ENCODE measurements around the gene CARHSP1. TPM values are rescaled to one million over a fixed set of nuclear protein-coding genes. Genes with fewer than 3 reads are reported as not detected.
A peak's percentile ranks its signal among the peaks of the same experiment; 100 is the strongest.
"Not testable (repeated sequence)": the region's sequence is repeated elsewhere in the genome, so short reads cannot be mapped to it uniquely, and the experiment has no call there.

CARHSP1 gene
- total RNA-seq, 5 donors from 2014 or later (not counting 1 experiment from before 2014, with no cell fraction given) = 32.9 to 44.3 (median 41.8) TPM

DNA sequence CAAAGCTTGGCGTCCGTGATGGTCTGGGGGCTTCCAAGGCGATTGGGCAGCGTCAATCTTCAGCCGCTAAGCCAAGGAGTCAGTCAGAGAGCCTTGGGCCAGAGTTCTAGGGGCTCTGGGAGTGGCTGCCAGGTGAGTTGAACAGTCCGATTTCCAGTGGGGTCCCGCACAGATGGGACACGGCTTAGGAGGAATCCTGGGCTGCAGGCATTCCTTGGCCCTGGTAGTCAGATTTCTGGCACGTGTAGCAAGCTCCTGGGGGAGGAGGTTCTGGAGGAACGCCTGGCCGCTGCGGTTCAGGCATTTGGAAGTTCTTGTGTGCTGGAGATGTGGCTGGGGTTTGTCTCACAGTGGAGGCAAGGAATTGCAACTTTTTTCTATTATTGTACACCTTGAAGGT lies 25.5 kb downstream of the CARHSP1 start:
- H3K36me3 ChIP-seq (ENCODE audit: control insufficient read depth in 2 of 2, extremely low read depth in 1 of 2, insufficient read depth in 1 of 2, low read length in 1 of 2); H3K4me3 ChIP-seq (ENCODE audit: control insufficient read depth in 1 of 2, extremely low read depth in 1 of 2, low read length in 1 of 2); H3K27me3 Mint-ChIP-seq; POLR2A ChIA-PET; H3K27ac Mint-ChIP-seq; H3K27me3 ChIP-seq (replicated peaks in 1 of 2; ENCODE audit: control insufficient read depth in 2 of 2, extremely low read depth in 1 of 2, insufficient read depth in 2 of 2, low read length in 1 of 2); H3K4me1 ChIP-seq (ENCODE audit: control insufficient read depth in 1 of 2, extremely low read depth in 1 of 2, insufficient read depth in 2 of 2, low read length in 2 of 2); H3K4me3 Mint-ChIP-seq; H3K27ac ChIP-seq (ENCODE audit: low read length); H3K36me3 Mint-ChIP-seq; DNase-seq; ATAC-seq (replicated peaks in 1 of 4); H3K9me3 ChIP-seq; H3K9me3 Mint-ChIP-seq; CTCF ChIA-PET: not testable (repeated sequence)
- 97% methylated on average over 7 of the region's 12 CpGs for WGBS (ENCODE audit: insufficient coverage)
- peaks cover 4 to 24% (median 7%) of the 10 kb centered on the region in 3 donors for H3K4me1 Mint-ChIP-seq

DNA sequence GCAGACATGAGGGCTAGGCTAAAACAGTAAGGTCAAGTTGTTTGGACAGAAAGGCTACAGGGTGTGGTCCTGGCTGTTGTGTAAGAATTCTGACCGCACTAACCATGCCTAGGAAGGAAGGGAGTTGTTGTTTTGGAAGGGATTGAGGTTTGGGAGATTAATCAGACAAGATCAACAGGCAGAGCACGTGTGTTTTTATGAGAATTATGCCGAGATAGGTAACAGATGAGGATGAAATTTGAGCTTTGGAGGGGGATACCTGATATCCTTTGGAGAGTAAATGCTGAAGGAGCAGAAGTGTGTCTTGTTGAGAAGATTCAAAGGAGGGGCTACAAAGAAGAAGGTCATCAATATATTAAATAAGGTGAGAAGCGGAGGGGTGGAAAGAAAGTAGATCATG lies 26.8 kb downstream of the CARHSP1 start:
- POLR2A ChIA-PET; H3K36me3 ChIP-seq (ENCODE audit: control insufficient read depth in 2 of 2, extremely low read depth in 1 of 2, insufficient read depth in 1 of 2, low read length in 1 of 2); DNase-seq; H3K9me3 Mint-ChIP-seq; H3K4me1 ChIP-seq (ENCODE audit: control insufficient read depth in 1 of 2, extremely low read depth in 1 of 2, insufficient read depth in 2 of 2, low read length in 2 of 2); H3K9me3 ChIP-seq; CTCF ChIA-PET; H3K27me3 Mint-ChIP-seq; H3K36me3 Mint-ChIP-seq; H3K27ac ChIP-seq (ENCODE audit: low read length); H3K4me3 Mint-ChIP-seq; H3K27me3 ChIP-seq (replicated peaks in 1 of 2; ENCODE audit: control insufficient read depth in 2 of 2, extremely low read depth in 1 of 2, insufficient read depth in 2 of 2, low read length in 1 of 2); H3K4me3 ChIP-seq (ENCODE audit: control insufficient read depth in 1 of 2, extremely low read depth in 1 of 2, low read length in 1 of 2); ATAC-seq (replicated peaks in 1 of 4): not testable (repeated sequence)
- Mint-ChIP-seq H3K27ac (peak overlapping the region in 1 of 2 donors; percentile 62), H3K4me1 (peaks cover 4 to 24% (median 7%) of the 10 kb centered on the region in 3 donors)
- WGBS (ENCODE audit: insufficient coverage) = 87% methylated on average over 3 of the region's 4 CpGs

- H3K9me3 Mint-ChIP-seq; ATAC-seq (replicated peaks in 1 of 4); DNase-seq; H3K27me3 Mint-ChIP-seq; H3K36me3 Mint-ChIP-seq; H3K9me3 ChIP-seq; H3K36me3 ChIP-seq (ENCODE audit: control insufficient read depth in 2 of 2, extremely low read depth in 1 of 2, insufficient read depth in 1 of 2, low read length in 1 of 2); POLR2A ChIA-PET; H3K27ac Mint-ChIP-seq; H3K27ac ChIP-seq (ENCODE audit: low read length); H3K4me3 Mint-ChIP-seq; H3K4me1 ChIP-seq (ENCODE audit: control insufficient read depth in 1 of 2, extremely low read depth in 1 of 2, insufficient read depth in 2 of 2, low read length in 2 of 2); H3K27me3 ChIP-seq (replicated peaks in 1 of 2; ENCODE audit: control insufficient read depth in 2 of 2, extremely low read depth in 1 of 2, insufficient read depth in 2 of 2, low read length in 1 of 2); CTCF ChIA-PET; H3K4me3 ChIP-seq (ENCODE audit: control insufficient read depth in 1 of 2, extremely low read depth in 1 of 2, low read length in 1 of 2): not testable (repeated sequence)
- H3K4me1 Mint-ChIP-seq = peaks cover 11 to 25% (median 16%) of the 10 kb centered on the region in 3 donors
- 95% methylated on average over 9 of the region's 15 CpGs for WGBS (ENCODE audit: insufficient coverage)
Observed at GRCh38 chr16:8837594-8837993, 31.2 kb downstream of the CARHSP1 start.

GRCh38 chr16:8836797-8837196 lies 32.0 kb downstream of the CARHSP1 start:
- H3K4me3 ChIP-seq (ENCODE audit: control insufficient read depth in 1 of 2, extremely low read depth in 1 of 2, low read length in 1 of 2); H3K27me3 Mint-ChIP-seq; H3K9me3 ChIP-seq; H3K27ac Mint-ChIP-seq; H3K27me3 ChIP-seq (replicated peaks in 1 of 2; ENCODE audit: control insufficient read depth in 2 of 2, extremely low read depth in 1 of 2, insufficient read depth in 2 of 2, low read length in 1 of 2); H3K27ac ChIP-seq (ENCODE audit: low read length); H3K36me3 Mint-ChIP-seq; DNase-seq; H3K9me3 Mint-ChIP-seq; CTCF ChIA-PET; ATAC-seq (replicated peaks in 1 of 4); H3K36me3 ChIP-seq (ENCODE audit: control insufficient read depth in 2 of 2, extremely low read depth in 1 of 2, insufficient read depth in 1 of 2, low read length in 1 of 2); H3K4me3 Mint-ChIP-seq; POLR2A ChIA-PET: not testable (repeated sequence)
- WGBS (ENCODE audit: insufficient coverage) = 100% methylated on average over 4 of the region's 7 CpGs
- peaks cover 0 to 11% of the 10 kb centered on the region in 2 experiments for H3K4me1 ChIP-seq (ENCODE audit: control insufficient read depth in 1 of 2, extremely low read depth in 1 of 2, insufficient read depth in 2 of 2, low read length in 2 of 2)
- H3K4me1 Mint-ChIP-seq = peaks cover 18 to 19% (median 18%) of the 10 kb centered on the region in 3 donors

- H3K36me3 ChIP-seq (ENCODE audit: control insufficient read depth in 2 of 2, extremely low read depth in 1 of 2, insufficient read depth in 1 of 2, low read length in 1 of 2) = peaks cover 11 to 22% of the 10 kb centered on the region in 2 donors
- Mint-ChIP-seq H3K36me3 (peaks cover 19% of the 10 kb centered on the region), H3K4me1 (peaks cover 18 to 23% (median 19%) of the 10 kb centered on the region in 3 donors), H3K27me3 (no peaks in the 10 kb centered on the region), H3K9me3 (no peaks in the 10 kb centered on the region), H3K4me3 (no peak overlapping the region), H3K27ac (peak overlapping the region in 1 of 2 donors; percentile 8)
- H3K27ac ChIP-seq (ENCODE audit: low read length) = no peak overlapping the region
- ChIA-PET POLR2A (no interaction called here), CTCF (interaction anchor here in 1 of 2 donors (0.5 kb wide), 1 partner anchor 177 kb away, joined by 4 read pairs; no protein-coding TSS in a partner anchor)
- WGBS (ENCODE audit: insufficient coverage) = 81% methylated on average over 11 of the region's 16 CpGs
- H3K4me3 ChIP-seq (ENCODE audit: control insufficient read depth in 1 of 2, extremely low read depth in 1 of 2, low read length in 1 of 2) = no peak overlapping the region
- no peaks in the 10 kb centered on the region for H3K9me3 ChIP-seq
- H3K4me1 ChIP-seq (ENCODE audit: control insufficient read depth in 1 of 2, extremely low read depth in 1 of 2, insufficient read depth in 2 of 2, low read length in 2 of 2) = peaks cover 0 to 13% of the 10 kb centered on the region in 2 experiments
- ATAC-seq (replicated peaks in 1 of 4) (no peak), DNase-seq (peak in 2 of 35 experiments; percentile 5 to 21)
- no peaks in the 10 kb centered on the region for H3K27me3 ChIP-seq (replicated peaks in 1 of 2; ENCODE audit: control insufficient read depth in 2 of 2, extremely low read depth in 1 of 2, insufficient read depth in 2 of 2, low read length in 1 of 2)
Observed at GRCh38 chr16:8832717-8833105, 36.1 kb downstream of the CARHSP1 start.

DNA sequence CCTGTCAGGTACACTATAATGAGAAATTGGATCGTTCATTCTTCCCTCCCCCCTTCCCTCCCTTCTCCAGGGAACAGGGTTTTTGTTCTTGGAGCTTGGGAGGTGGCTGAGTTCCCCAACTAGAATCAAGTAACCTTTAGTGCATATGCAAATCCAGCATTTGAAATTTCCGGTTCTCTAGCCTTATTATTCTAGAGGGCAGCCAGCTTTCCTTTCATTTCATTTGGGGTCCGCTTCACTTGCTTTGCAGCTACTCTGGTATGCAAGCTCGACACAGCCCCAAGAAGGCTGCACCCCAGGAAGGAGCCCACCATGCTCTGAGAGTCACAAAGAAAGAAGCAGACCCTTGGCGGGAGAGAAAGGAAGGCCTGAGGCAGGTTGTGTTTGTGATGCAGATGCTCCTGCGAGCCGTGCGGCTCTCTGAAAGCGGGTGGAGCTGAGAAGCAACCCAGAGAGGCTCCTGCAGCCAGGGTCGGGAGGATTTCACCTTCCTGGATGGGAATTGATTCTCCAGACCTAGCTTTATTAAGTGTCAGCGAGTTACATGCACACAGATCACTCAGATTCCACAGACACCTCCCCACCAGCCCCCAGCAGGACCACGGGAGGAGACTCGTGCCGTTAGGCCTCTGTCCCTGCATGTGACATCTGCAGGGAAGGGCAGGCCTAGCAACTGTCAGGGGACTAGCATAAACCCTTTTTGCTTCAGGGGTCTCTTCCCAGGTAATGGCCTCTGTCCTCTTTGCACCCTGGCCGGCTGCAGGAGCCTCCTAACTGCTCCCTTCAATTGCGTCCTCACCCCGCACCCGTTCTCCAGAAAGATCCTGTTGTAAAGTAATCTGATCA lies 36.7 kb downstream of the CARHSP1 start:
- DNase-seq (no peak), ATAC-seq (replicated peaks in 1 of 4) (no peak)
- H3K4me1 ChIP-seq (ENCODE audit: control insufficient read depth in 1 of 2, extremely low read depth in 1 of 2, insufficient read depth in 2 of 2, low read length in 2 of 2) = peaks cover 0 to 13% of the 10 kb centered on the region in 2 experiments
- POLR2A ChIA-PET = no interaction called here
- Mint-ChIP-seq H3K36me3 (peaks cover 19% of the 10 kb centered on the region), H3K27me3 (no peaks in the 10 kb centered on the region), H3K27ac (no peak overlapping the region), H3K9me3 (no peaks in the 10 kb centered on the region), H3K4me3 (no peak overlapping the region), H3K4me1 (peaks cover 18 to 23% (median 19%) of the 10 kb centered on the region in 3 donors)
- CTCF ChIA-PET = interaction anchor here in 1 of 2 donors (0.5 kb wide), 1 partner anchor 177 kb away, joined by 4 read pairs; no protein-coding TSS in a partner anchor
- H3K36me3 ChIP-seq (ENCODE audit: control insufficient read depth in 2 of 2, extremely low read depth in 1 of 2, insufficient read depth in 1 of 2, low read length in 1 of 2) = peaks cover 11 to 22% of the 10 kb centered on the region in 2 donors
- H3K4me3 ChIP-seq (ENCODE audit: control insufficient read depth in 1 of 2, extremely low read depth in 1 of 2, low read length in 1 of 2) = no peak overlapping the region
- WGBS (ENCODE audit: insufficient coverage) = 94% methylated on average over 16 of the region's 18 CpGs
- H3K27ac ChIP-seq (ENCODE audit: low read length) = no peak overlapping the region
- no peaks in the 10 kb centered on the region for H3K9me3 ChIP-seq
- no peaks in the 10 kb centered on the region for H3K27me3 ChIP-seq (replicated peaks in 1 of 2; ENCODE audit: control insufficient read depth in 2 of 2, extremely low read depth in 1 of 2, insufficient read depth in 2 of 2, low read length in 1 of 2)
